Right kidney (tissue), 1 donor: ENCODE data around the gene P2RY4.
"Not testable (repeated sequence)": the region's sequence is repeated elsewhere in the genome, so short reads cannot be mapped to it uniquely, and the experiment has no call there.

Source experiments
- DNase-seq: peaks from one replicate; pipeline ENCODE4 v3.0.0-alpha.2; 2016

Gene P2RY4

DNA sequence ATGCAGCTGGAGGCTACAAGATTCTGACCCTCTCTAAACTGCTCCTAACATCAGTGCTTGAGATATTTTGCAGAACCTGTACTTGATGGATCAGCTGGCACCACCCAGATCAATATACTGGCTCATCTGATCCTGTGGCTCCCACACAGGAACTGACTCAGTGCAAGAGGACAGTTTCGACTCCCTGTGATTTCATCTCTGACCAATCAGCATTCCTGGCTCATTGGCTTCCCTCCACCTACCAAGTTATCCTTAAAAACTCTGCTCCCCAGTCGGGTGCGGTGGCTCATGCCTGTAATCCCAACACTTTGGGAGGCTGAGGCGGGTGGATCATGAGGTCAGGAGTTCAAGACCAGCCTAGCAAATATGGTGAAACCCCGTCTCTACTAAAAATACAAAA, 16.4 kb downstream of the P2RY4 start:
- not testable (repeated sequence) for DNase-seq

DNA sequence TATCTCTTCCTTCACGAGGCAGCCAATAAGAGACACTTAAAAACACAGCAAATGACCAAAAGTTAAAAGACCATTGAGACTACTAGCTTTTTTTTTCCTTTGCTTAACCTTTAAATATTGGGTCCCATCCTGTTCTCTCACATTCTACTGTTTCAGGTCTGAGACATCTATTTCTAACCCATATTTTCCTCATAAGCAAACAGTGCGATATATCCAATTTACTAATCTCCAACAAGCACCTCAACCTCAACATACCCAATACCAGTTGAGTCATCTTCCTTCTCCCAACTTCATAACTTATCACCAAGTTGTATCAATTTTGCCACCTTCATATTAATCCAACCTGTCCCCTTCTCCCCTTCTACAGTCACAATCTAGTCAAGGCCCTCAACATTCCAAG, 18.5 kb downstream of the P2RY4 start:
- DNase-seq, result no peak

DNA sequence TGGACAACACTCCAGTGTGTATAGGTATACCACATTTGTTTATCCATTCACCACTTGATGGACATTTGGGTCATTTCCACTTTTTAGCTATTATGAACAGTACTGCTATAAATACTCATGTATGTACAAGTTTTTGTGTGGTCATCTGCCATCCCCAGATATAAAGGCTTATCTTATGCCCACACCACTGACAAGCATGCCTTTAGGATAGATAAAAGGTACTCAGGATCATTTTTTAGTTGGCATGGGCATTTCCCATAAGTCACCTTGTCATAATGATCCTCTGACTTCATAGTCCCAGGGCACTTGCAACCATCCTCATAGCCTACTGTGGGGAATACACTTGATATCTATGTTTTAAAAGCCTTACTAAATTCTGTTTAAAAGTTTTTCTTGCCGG, 19.3 kb downstream of the P2RY4 start:
- no peak for DNase-seq

GRCh38 chrX:70234355-70234754, 25.6 kb downstream of the P2RY4 start, which contains the start of gene AWAT1:
Gene AWAT1 (plus strand): TSS chrX:70234655. CDS start chrX:70234696, 41 bp downstream.
- DNase-seq, result no peak

- DNase-seq, result no peak
Observed at GRCh38 chrX:70231666-70232065, 28.3 kb downstream of the P2RY4 start.

- DNase-seq, result no peak
Observed at GRCh38 chrX:70226687-70227086, 33.3 kb downstream of the P2RY4 start.

DNA sequence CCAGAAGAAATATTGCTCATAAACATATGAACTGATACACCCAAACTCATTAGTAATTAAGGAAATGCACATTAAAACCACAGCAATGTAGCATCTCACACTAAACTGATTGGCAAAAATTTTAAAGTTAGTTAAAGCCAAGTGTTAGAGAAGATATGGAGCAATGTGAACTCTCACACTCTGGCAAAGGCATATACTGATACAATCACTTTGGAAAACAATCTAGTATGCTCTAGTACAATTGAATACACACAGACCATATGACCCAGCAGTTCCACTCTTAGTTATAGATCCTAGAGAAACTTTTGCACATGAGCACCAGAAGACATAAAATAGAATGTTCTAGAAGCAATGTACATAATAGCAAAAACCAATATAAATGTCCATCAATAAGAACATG, 34.0 kb downstream of the P2RY4 start:
- no peak for DNase-seq

DNA sequence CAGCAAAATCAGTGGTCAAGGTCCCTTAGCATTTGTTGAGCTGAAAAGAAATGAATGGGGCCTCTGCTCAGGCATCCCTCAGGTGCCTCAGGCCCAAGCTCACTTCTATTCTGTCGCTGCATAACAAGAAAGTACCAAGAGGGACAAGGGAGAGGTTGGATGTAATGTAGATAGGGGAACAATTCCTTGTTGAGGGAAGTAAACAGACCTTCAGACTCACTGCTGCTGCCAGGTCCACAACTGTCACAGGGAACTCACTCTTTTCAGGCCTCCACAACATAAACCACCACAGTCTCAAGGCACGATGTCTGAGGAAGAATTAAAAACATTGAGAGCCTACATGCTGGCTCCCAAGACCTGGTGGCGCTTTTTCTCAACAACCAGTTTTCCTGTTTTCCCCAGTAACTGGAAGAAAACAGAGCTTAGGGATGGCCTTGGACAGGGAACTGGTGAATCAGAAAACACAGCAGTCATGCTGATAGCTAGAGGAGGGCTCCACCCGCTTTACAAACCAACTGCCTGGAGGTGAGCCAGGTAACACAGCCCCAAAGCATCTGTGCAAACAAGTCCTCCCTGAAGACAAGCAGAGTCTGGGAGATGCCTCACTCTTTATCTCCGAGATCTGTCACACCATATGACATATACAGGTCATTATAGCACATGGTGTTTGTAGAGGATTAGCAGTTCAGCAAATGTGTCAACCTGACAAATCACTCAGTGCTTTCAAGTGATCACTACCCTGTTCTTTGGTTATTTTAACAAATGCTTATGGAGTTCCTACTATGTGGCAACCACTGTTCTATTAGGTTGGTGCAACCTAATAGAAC, 39.9 kb downstream of the P2RY4 start:
- DNase-seq, result no peak

DNA sequence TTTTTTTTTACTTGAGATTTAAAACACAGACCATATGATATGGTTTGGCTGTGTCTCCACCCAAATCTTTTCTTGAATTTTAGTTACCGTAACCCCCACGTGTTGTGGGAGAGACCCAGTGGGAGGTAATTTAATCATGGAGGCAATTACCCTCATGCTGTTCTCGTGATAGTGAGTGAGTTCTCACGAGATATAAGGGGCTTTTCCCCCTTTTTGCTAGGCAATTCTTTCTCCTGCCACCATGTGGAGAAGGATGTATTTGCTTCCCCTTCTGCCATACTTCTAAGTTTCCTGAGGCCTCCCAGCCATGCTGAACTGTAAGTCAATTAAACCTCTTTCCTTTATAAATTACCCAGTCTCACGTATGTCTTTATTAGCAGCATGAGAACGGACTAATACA, 50.4 kb downstream of the P2RY4 start:
- DNase-seq, result not testable (repeated sequence)

DNA sequence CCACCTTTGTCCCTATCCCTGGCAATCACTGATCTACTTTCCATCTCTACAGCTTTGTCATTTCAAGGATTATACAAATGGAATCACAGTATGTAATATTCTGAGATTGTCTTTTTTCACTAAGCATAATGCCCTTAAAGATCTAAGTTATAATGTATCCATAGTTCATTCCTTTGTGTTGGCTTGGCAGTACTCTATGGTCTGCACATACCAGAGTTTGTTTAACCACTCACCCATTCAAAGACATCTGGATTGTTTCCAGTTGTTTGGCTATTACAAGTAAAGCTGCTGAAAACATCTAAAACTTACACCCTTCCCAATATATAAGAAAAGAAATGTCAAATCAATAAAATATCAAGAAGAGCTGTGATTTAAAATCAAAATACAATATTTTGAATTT, 51.5 kb downstream of the P2RY4 start:
- no peak for DNase-seq
